Measurements from ENCODE around the gene ZNF223. TPM values are rescaled to one million over a fixed set of nuclear protein-coding genes. Genes with fewer than 3 reads are reported as not detected.
A peak's percentile ranks its signal among the peaks of the same experiment; 100 is the strongest.

Gene ZNF223
- total RNA-seq, 2 donors from 2014 or later = 2.6 to 4.6 TPM

DNA sequence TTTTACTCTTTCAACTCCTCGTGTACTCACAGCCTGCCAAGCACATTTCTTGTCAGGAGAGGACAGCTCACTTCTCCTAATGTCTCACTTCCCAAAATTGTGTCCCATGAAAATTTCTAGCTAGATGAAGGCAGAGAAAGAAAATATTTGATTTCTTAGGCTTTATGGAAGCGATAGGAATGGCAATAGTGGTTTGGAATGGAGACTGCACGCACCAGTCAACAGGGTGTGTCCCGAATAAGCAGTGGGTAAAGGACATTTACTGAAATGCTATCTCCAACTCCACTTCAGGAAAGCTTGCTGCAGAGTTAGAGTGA, 27.0 kb upstream of the ZNF223 start:
- Histone ChIP-seq H3K27me3 (no peaks in the 10 kb centered on the region), H3K36me3 (replicated peaks in 1 of 2; ENCODE audit: insufficient read depth in 1 of 2, low read depth in 2 of 2) (peaks cover 0 to 16% of the 10 kb centered on the region in 2 donors), H3K4me1 (peaks cover 4% of the 10 kb centered on the region), H3K9me3 (peaks cover 0 to 17% (median 0%) of the 10 kb centered on the region in 3 donors), H3K4me3 (peak overlapping the region in 1 of 2 donors; percentile 88), H3K27ac (no peak overlapping the region)
- intact Hi-C loops (cut with DNase I) = no loop called here
- DNase-seq (no peak), ATAC-seq (no peak)
- no peak for TF ChIP-seq POLR2A (IDR thresholded peaks at IDR 0.05)
- WGBS, 2 donors = 40 to 43% methylated on average over 4 of the region's 4 CpGs

- intact Hi-C loops (cut with DNase I) = no loop called here
- DNase-seq (peak; percentile 80 to 88 (median 84)), ATAC-seq (peak; percentile 93)
- 2 to 3% methylated on average over 24 to 37 of the region's 37 CpGs for WGBS, 2 donors
- H3K4me1 ChIP-seq = peaks cover 4% of the 10 kb centered on the region
- peak in 1 of 3 donors; percentile 18 for TF ChIP-seq POLR2A (IDR thresholded peaks at IDR 0.05)
- TF ChIP-seq, protein P1, sequence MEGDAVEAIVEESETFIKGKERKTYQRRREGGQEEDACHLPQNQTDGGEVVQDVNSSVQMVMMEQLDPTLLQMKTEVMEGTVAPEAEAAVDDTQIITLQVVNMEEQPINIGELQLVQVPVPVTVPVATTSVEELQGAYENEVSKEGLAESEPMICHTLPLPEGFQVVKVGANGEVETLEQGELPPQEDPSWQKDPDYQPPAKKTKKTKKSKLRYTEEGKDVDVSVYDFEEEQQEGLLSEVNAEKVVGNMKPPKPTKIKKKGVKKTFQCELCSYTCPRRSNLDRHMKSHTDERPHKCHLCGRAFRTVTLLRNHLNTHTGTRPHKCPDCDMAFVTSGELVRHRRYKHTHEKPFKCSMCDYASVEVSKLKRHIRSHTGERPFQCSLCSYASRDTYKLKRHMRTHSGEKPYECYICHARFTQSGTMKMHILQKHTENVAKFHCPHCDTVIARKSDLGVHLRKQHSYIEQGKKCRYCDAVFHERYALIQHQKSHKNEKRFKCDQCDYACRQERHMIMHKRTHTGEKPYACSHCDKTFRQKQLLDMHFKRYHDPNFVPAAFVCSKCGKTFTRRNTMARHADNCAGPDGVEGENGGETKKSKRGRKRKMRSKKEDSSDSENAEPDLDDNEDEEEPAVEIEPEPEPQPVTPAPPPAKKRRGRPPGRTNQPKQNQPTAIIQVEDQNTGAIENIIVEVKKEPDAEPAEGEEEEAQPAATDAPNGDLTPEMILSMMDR (IDR thresholded peaks at IDR 0.05) = no peak
- peak within 1 kb of the TSS; percentile 64 to 88 for H3K4me3 ChIP-seq
- peaks cover 0 to 19% (median 0%) of the 10 kb centered on the region in 3 donors for H3K9me3 ChIP-seq
- H3K36me3 ChIP-seq (replicated peaks in 1 of 2; ENCODE audit: insufficient read depth in 1 of 2, low read depth in 2 of 2) = peaks cover 0 to 16% of the 10 kb centered on the region in 2 donors
- peak within 1 kb of the TSS in 2 of 4 donors; percentile 37 to 44 for H3K27ac ChIP-seq
- H3K27me3 ChIP-seq = no peaks in the 10 kb centered on the region
Observed at GRCh38 chr19:44025217-44025936, 26.5 kb upstream of the ZNF223 start, which contains the start of gene ZNF222. Gene ZNF222, plus strand, starts transcription at chr19:44025379. Its CDS starts 58 bp downstream, at chr19:44025437.

DNA sequence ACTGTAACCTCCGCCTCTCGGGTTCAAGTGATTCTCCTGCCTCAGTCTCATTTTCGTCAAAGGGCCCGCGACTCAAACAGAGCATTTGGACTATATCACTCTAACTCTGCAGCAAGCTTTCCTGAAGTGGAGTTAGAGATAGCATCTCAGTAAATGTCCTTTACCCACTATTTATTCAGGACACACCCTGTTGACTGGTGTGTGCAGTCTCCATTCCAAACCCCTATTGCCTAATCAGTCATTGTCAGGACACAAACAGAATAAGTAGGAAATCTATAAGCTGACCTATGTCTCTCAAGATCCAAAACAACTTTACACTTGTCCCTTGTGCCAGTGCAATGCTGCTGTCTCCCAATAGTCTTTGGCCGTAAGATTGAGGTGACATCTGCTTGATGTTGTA, 25.2 kb upstream of the ZNF223 start:
- 97 to 98% methylated on average over 6 of the region's 6 CpGs for WGBS, 2 donors
- H3K27me3 ChIP-seq = no peaks in the 10 kb centered on the region
- no peak for ATAC-seq
- H3K36me3 ChIP-seq (replicated peaks in 1 of 2; ENCODE audit: insufficient read depth in 1 of 2, low read depth in 2 of 2) = peaks cover 0 to 17% of the 10 kb centered on the region in 2 donors
- no peak overlapping the region for H3K27ac ChIP-seq
- intact Hi-C loops (cut with DNase I) = no loop called here
- peaks cover 0 to 28% (median 0%) of the 10 kb centered on the region in 3 donors for H3K9me3 ChIP-seq
- H3K4me3 ChIP-seq = no peak overlapping the region
- TF ChIP-seq, protein P1 (IDR thresholded peaks at IDR 0.05) = no peak
- no peak for TF ChIP-seq POLR2A (IDR thresholded peaks at IDR 0.05)
- DNase-seq = no peak
- H3K4me1 ChIP-seq = peaks cover 4% of the 10 kb centered on the region

GRCh38 chr19:44032001-44032610, 19.7 kb upstream of the ZNF223 start:
- Histone ChIP-seq H3K9me3 (peaks cover 0 to 69% (median 0%) of the 10 kb centered on the region in 3 donors), H3K4me1 (no peaks in the 10 kb centered on the region), H3K36me3 (replicated peaks in 1 of 2; ENCODE audit: insufficient read depth in 1 of 2, low read depth in 2 of 2) (peaks cover 8 to 24% of the 10 kb centered on the region in 2 donors), H3K4me3 (no peak overlapping the region), H3K27me3 (no peaks in the 10 kb centered on the region), H3K27ac (no peak overlapping the region)
- no peak for DNase-seq
- no peak for ATAC-seq
- intact Hi-C loops (cut with DNase I) = no loop called here
- TF ChIP-seq POLR2A (IDR thresholded peaks at IDR 0.05) = no peak
- TF ChIP-seq, protein P1 (IDR thresholded peaks at IDR 0.05) = no peak
- 84 to 89% methylated on average over 1 of the region's 1 CpG for WGBS, 2 donors

- H3K9me3 ChIP-seq = peaks cover 0 to 13% (median 0%) of the 10 kb centered on the region in 3 donors
- WGBS, 2 donors = 37 to 38% methylated on average over 2 of the region's 2 CpGs
- no peaks in the 10 kb centered on the region for H3K4me1 ChIP-seq
- intact Hi-C loops (cut with DNase I) = no loop called here
- no peak for TF ChIP-seq POLR2A (IDR thresholded peaks at IDR 0.05)
- TF ChIP-seq, protein P1 (IDR thresholded peaks at IDR 0.05) = no peak
- no peak overlapping the region for H3K27ac ChIP-seq
- ATAC-seq = no peak
- H3K36me3 ChIP-seq (replicated peaks in 1 of 2; ENCODE audit: insufficient read depth in 1 of 2, low read depth in 2 of 2) = no peaks in the 10 kb centered on the region
- H3K27me3 ChIP-seq = no peaks in the 10 kb centered on the region
- DNase-seq = no peak
- no peak overlapping the region for H3K4me3 ChIP-seq
Observed at GRCh38 chr19:44042147-44042546, 9.7 kb upstream of the ZNF223 start.

Measured in body of pancreas (tissue), 4 donors.